ENCODE results near the gene CHST8.
"Not testable (repeated sequence)": the region's sequence is repeated elsewhere in the genome, so short reads cannot be mapped to it uniquely, and the experiment has no call there.

CHST8 gene

GRCh38 chr19:33690378-33691029 is 68.8 kb downstream of the CHST8 start:
- DNase-seq (ENCODE audit: low read depth): no peak

GRCh38 chr19:33691030-33691427 is 69.3 kb downstream of the CHST8 start:
- no peak for DNase-seq (ENCODE audit: low read depth)

- DNase-seq (ENCODE audit: low read depth): no peak
Observed at GRCh38 chr19:33691736-33692135, 70.0 kb downstream of the CHST8 start.

- no peak for DNase-seq (ENCODE audit: low read depth)
Observed at GRCh38 chr19:33693678-33694077, 71.9 kb downstream of the CHST8 start.

GRCh38 chr19:33695547-33695946 is 73.8 kb downstream of the CHST8 start:
- DNase-seq (ENCODE audit: low read depth): not testable (repeated sequence)

- no peak for DNase-seq (ENCODE audit: low read depth)
Observed at GRCh38 chr19:33697766-33698165, 76.0 kb downstream of the CHST8 start.

- DNase-seq (ENCODE audit: low read depth): no peak
Observed at GRCh38 chr19:33698576-33699435, 77.1 kb downstream of the CHST8 start.

GRCh38 chr19:33699754-33700407 is 78.1 kb downstream of the CHST8 start:
- DNase-seq (ENCODE audit: low read depth): no peak

- DNase-seq (ENCODE audit: low read depth): no peak
Observed at GRCh38 chr19:33700408-33701013, 78.8 kb downstream of the CHST8 start.

GRCh38 chr19:33701565-33701964 is 79.8 kb downstream of the CHST8 start:
- DNase-seq (ENCODE audit: low read depth): no peak

- DNase-seq (ENCODE audit: low read depth): no peak
Observed at GRCh38 chr19:33702606-33703437, 81.1 kb downstream of the CHST8 start.

- DNase-seq (ENCODE audit: low read depth): no peak
Observed at GRCh38 chr19:33703438-33703750, 81.6 kb downstream of the CHST8 start.

GRCh38 chr19:33703821-33704220 is 82.1 kb downstream of the CHST8 start:
- no peak for DNase-seq (ENCODE audit: low read depth)

- DNase-seq (ENCODE audit: low read depth): no peak
Observed at GRCh38 chr19:33704271-33704670, 82.5 kb downstream of the CHST8 start.

GRCh38 chr19:33705090-33705847 is 83.5 kb downstream of the CHST8 start:
- no peak for DNase-seq (ENCODE audit: low read depth)

GRCh38 chr19:33705860-33706259 is 84.1 kb downstream of the CHST8 start:
- DNase-seq (ENCODE audit: low read depth): no peak

GRCh38 chr19:33706631-33707030 is 84.9 kb downstream of the CHST8 start:
- DNase-seq (ENCODE audit: low read depth): no peak

GRCh38 chr19:33712268-33712667 is 90.5 kb downstream of the CHST8 start:
- no peak for DNase-seq (ENCODE audit: low read depth)

GRCh38 chr19:33713194-33713593 is 91.4 kb downstream of the CHST8 start:
- no peak for DNase-seq (ENCODE audit: low read depth)

- no peak for DNase-seq (ENCODE audit: low read depth)
Observed at GRCh38 chr19:33714149-33714548, 92.4 kb downstream of the CHST8 start.

GRCh38 chr19:33715462-33715861 is 93.7 kb downstream of the CHST8 start:
- no peak for DNase-seq (ENCODE audit: low read depth)
